HepG2 (cell line): Measurements from ENCODE around the gene NNMT. TPM values are rescaled to one million over a fixed set of nuclear protein-coding genes. Genes with fewer than 3 reads are reported as not detected.

Source experiments
- ATAC-seq: fragments of 200-7000 bp; cut with Tn5 transposase; 3 replicates; pipeline ENCODE4 v1.9.1; 2020; ENCODE audit warnings: mild to moderate bottlenecking, moderate library complexity
- BruUV-seq: library from RNA; stranded (reverse); fragments of 400-500 nt; replicated peaks from 2 replicates; lab custom pipeline; 2021; lab: Mats Ljungman, UMichigan
- CTCF ChIA-PET: fragments of 300-600 bp; formaldehyde crosslinking; extraction: SDS; loops from one replicate; lab custom pipeline; 2021; ENCODE audit warnings: low total read pairs, inconsistent platforms, low intra/inter-chr PET ratio; lab: Yijun Ruan, JAX
- POLR2A ChIA-PET: fragments of 350-600 bp; sonication (Branson Sonifier 250); formaldehyde crosslinking; loops from one replicate; lab custom pipeline; 2020; ENCODE audit warnings: antibody characterized with exemption, inconsistent platforms; lab: Yijun Ruan, JAX
- DNase-seq: peaks from one replicate; pipeline ENCODE4 v3.0.0-alpha.2; 2015; ENCODE audit warnings: low spot score
- FAIRE-seq: peaks from 3 replicates; lab custom pipeline; 2011; peaks lifted over from hg19 to GRCh38; lab: Jason Lieb, UNC
- H2AFZ ChIP-seq: one replicate; pipeline ENCODE4 v1.6.1; 2011; ENCODE audit warnings: low read length, inconsistent platforms
- H3K27ac ChIP-seq: fragments of 300-600 bp; 3 replicates; pipeline ENCODE4 v1.8.0; 2011; ENCODE audit warnings: mixed run types, mild to moderate bottlenecking, mixed read lengths, low read length, inconsistent platforms; ENCODE audit not compliant: insufficient read depth; ENCODE audit errors: extremely low read length
- H3K27me3 ChIP-seq, 2 experiments: fragments of 200-600 bp in 1 of 2; 2 replicates in 1 of 2; 3 replicates in 1 of 2; pipeline versions ENCODE4 v1.6.0 to v1.8.0; 2011; ENCODE audit warnings: low read length in 2 of 2, mild to moderate bottlenecking in 2 of 2, moderate library complexity in 2 of 2, inconsistent platforms in 1 of 2; ENCODE audit not compliant: insufficient read depth in 2 of 2, control insufficient read depth in 1 of 2
- H3K36me3 ChIP-seq, 2 experiments: fragments of 200-600 bp in 1 of 2; replicated peaks in 1 of 2; 2 replicates in 1 of 2; 3 replicates in 1 of 2; pipeline versions ENCODE4 v1.5.1 to v1.8.0; 2011; ENCODE audit warnings: low read length in 2 of 2, inconsistent platforms in 1 of 2; ENCODE audit not compliant: insufficient read depth in 2 of 2, control insufficient read depth in 1 of 2
- H3K4me1 ChIP-seq: 2 replicates; pipeline ENCODE4 v1.5.1; 2012; ENCODE audit warnings: low read length, inconsistent platforms; ENCODE audit not compliant: insufficient read depth
- H3K4me2 ChIP-seq: 2 replicates; pipeline ENCODE4 v1.6.0; 2011; ENCODE audit warnings: low read depth, low read length, inconsistent platforms
- H3K4me3 ChIP-seq, 3 experiments: fragments of 200-600 bp in 1 of 3; sonication (generic), shearing (Covaris generic) in 1 of 3; replicated peaks in 1 of 3; 2 replicates each; pipeline ENCODE4 v1.5.1; 2011 to 2016; ENCODE audit warnings: low read length in 3 of 3, inconsistent platforms in 2 of 3, low read depth in 2 of 3, mild to moderate bottlenecking in 2 of 3, control low read depth in 1 of 3, mixed read lengths in 1 of 3; ENCODE audit not compliant: insufficient read depth in 1 of 3
- H3K79me2 ChIP-seq: one replicate; pipeline ENCODE4 v1.6.1; 2011; ENCODE audit warnings: low read length, inconsistent platforms; ENCODE audit not compliant: insufficient read depth
- H3K9ac ChIP-seq: 2 replicates; pipeline ENCODE4 v1.6.0; 2011; ENCODE audit warnings: mild to moderate bottlenecking, low read depth, low read length, inconsistent platforms; ENCODE audit not compliant: insufficient read depth
- H3K9me3 ChIP-seq: 2 replicates; pipeline ENCODE4 v1.5.1; 2012; ENCODE audit warnings: mild to moderate bottlenecking, low read length
- H4K20me1 ChIP-seq: 2 replicates; pipeline ENCODE4 v1.6.0; 2011; ENCODE audit warnings: inconsistent platforms, mild to moderate bottlenecking, low read length, moderate library complexity; ENCODE audit not compliant: insufficient read depth
- ZBTB40 ChIP-seq, 2 experiments: fragments of 450-650 bp in 1 of 2; sonication (generic) in 1 of 2; formaldehyde crosslinking in 1 of 2; IDR thresholded peaks; 2 replicates each; pipeline versions ENCODE4 v1.6.1 to v1.8.0; 2016 to 2022; ENCODE audit warnings: antibody characterized with exemption in 1 of 2, mild to moderate bottlenecking in 1 of 2, missing genetic modification reagents in 1 of 2
- ZNF3 ChIP-seq: IDR thresholded peaks from 2 replicates; pipeline ENCODE4 v1.7.0; 2017; ENCODE audit warnings: inconsistent platforms
- ZNF746 ChIP-seq: sonication (generic); formaldehyde crosslinking; IDR thresholded peaks from 2 replicates; pipeline ENCODE4 v1.8.0; 2022; ENCODE audit warnings: mild to moderate bottlenecking, missing genetic modification reagents
- WGBS: methylation state at CpG from one replicate; pipeline ENCODE4 v1.1.6; 2017; ENCODE audit warnings: low lambda C conversion rate; 5-methylcytosine and 5-hydroxymethylcytosine counted together
- in situ Hi-C: cut with HindIII; loops from 2 replicates; pipeline ENCODE4 v1.10.0; 2017; ENCODE audit warnings: low pct_unique_long_range_greater_than_20kb; ENCODE audit not compliant: extremely low pct_ligation_motif_present
- intact Hi-C: fragments of 100-400 bp; cut with micrococcal nuclease; formaldehyde crosslinking; loops from one replicate; pipeline ENCODE4 v1.10.0; 2022; ENCODE audit not compliant: unreplicated experiment
- polyA plus RNA-seq, 8 experiments: library from polyadenylated mRNA; depleted of rRNA in 3 of 8; stranded (reverse) in 7 of 8; unstranded in 1 of 8; fragments of >200 nt; fragmentation: Illumina TruSeq in 4 of 8; extraction: Trizol in 4 of 8; gene quantifications; 2 replicates each; pipeline versions ENCODE4 v1.2.1 to v1.2.3, GENCODE V29; 2011 to 2016; ENCODE audit warnings: low read depth in 4 of 8, missing spikeins in 1 of 8, mixed read lengths in 1 of 8; ENCODE audit not compliant: insufficient read depth in 1 of 8
- total RNA-seq, 5 experiments: library from RNA; depleted of rRNA; stranded (reverse); fragments of >200 nt; fragmentation: Illumina TruSeq; extraction: Trizol; gene quantifications; 2 replicates each; pipeline ENCODE4 v1.2.3, GENCODE V29; 2016; ENCODE audit warnings: low read depth in 1 of 5
- TF ChIP-seq, protein P1 (sequence below): sonication (generic); formaldehyde crosslinking; IDR thresholded peaks from 2 replicates; pipeline ENCODE4 v1.5.0; 2020; ENCODE audit warnings: mild to moderate bottlenecking, missing genetic modification reagents, borderline replicate concordance

NNMT gene
- total and polyA plus RNA-seq, 2 of the 13 experiments (the other 11 are each of a cell fraction or from before 2014, with no cell fraction given), result 0.13 TPM; not detected in 1

DNA sequence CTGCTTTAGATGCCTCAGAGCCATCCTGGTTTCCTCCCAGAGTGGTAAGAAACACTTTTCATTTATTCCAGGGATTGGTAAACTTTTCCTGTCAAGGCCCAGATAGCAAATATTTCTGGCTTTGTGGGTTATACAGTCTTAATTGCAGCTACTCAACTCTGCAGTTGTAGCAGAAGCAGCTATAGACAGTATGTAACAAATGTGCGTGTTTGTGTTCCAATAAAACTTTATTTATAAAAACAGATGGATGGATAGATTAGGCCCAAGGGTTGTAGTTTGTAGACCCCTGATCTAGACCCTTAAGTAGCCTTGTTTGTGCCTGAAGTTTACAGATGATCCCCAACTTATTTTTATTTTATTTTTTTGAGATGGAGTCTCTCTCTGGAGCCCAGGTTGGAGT lies 17.9 kb downstream of the NNMT start:
- no peak overlapping the region for H3K4me2 ChIP-seq
- H3K36me3 ChIP-seq, result no peaks in the 10 kb centered on the region
- H3K79me2 ChIP-seq, result no peaks in the 10 kb centered on the region
- ATAC-seq, result no peak
- no peak overlapping the region for H3K4me3 ChIP-seq
- ChIA-PET POLR2A (no interaction called here), CTCF (no interaction called here)
- in situ Hi-C loops, result no loop called here
- no peak overlapping the region for H2AFZ ChIP-seq
- no peak for DNase-seq
- H3K27me3 ChIP-seq, result peaks cover 5 to 73% of the 10 kb centered on the region in 2 experiments; a peak in 4 of 5 replicates
- 0% methylated on average over 1 of the region's 1 CpG for WGBS
- intact Hi-C loops, result no loop called here
- FAIRE-seq, result no peak
- no peaks in the 10 kb centered on the region for H3K9me3 ChIP-seq
- no peak overlapping the region for H3K27ac ChIP-seq
- peaks cover 15% of the 10 kb centered on the region for H3K4me1 ChIP-seq
- peaks cover 10% of the 10 kb centered on the region for H4K20me1 ChIP-seq
- no TSS peak for BruUV-seq
- no peak overlapping the region for H3K9ac ChIP-seq
- TF ChIP-seq ZNF3 (CRISPR knock-in tag), result no peak
- TF ChIP-seq ZBTB40 (IDR thresholded peaks at IDR 0.05), result 0 out of 2 replicates have a peak, but pooled peaks have one; percentile 12
- peak; percentile 51; the same call in 1 of the 2 replicates for TF ChIP-seq ZBTB40 (CRISPR knock-in tag; IDR thresholded peaks at IDR 0.05)
- TF ChIP-seq, protein P1, sequence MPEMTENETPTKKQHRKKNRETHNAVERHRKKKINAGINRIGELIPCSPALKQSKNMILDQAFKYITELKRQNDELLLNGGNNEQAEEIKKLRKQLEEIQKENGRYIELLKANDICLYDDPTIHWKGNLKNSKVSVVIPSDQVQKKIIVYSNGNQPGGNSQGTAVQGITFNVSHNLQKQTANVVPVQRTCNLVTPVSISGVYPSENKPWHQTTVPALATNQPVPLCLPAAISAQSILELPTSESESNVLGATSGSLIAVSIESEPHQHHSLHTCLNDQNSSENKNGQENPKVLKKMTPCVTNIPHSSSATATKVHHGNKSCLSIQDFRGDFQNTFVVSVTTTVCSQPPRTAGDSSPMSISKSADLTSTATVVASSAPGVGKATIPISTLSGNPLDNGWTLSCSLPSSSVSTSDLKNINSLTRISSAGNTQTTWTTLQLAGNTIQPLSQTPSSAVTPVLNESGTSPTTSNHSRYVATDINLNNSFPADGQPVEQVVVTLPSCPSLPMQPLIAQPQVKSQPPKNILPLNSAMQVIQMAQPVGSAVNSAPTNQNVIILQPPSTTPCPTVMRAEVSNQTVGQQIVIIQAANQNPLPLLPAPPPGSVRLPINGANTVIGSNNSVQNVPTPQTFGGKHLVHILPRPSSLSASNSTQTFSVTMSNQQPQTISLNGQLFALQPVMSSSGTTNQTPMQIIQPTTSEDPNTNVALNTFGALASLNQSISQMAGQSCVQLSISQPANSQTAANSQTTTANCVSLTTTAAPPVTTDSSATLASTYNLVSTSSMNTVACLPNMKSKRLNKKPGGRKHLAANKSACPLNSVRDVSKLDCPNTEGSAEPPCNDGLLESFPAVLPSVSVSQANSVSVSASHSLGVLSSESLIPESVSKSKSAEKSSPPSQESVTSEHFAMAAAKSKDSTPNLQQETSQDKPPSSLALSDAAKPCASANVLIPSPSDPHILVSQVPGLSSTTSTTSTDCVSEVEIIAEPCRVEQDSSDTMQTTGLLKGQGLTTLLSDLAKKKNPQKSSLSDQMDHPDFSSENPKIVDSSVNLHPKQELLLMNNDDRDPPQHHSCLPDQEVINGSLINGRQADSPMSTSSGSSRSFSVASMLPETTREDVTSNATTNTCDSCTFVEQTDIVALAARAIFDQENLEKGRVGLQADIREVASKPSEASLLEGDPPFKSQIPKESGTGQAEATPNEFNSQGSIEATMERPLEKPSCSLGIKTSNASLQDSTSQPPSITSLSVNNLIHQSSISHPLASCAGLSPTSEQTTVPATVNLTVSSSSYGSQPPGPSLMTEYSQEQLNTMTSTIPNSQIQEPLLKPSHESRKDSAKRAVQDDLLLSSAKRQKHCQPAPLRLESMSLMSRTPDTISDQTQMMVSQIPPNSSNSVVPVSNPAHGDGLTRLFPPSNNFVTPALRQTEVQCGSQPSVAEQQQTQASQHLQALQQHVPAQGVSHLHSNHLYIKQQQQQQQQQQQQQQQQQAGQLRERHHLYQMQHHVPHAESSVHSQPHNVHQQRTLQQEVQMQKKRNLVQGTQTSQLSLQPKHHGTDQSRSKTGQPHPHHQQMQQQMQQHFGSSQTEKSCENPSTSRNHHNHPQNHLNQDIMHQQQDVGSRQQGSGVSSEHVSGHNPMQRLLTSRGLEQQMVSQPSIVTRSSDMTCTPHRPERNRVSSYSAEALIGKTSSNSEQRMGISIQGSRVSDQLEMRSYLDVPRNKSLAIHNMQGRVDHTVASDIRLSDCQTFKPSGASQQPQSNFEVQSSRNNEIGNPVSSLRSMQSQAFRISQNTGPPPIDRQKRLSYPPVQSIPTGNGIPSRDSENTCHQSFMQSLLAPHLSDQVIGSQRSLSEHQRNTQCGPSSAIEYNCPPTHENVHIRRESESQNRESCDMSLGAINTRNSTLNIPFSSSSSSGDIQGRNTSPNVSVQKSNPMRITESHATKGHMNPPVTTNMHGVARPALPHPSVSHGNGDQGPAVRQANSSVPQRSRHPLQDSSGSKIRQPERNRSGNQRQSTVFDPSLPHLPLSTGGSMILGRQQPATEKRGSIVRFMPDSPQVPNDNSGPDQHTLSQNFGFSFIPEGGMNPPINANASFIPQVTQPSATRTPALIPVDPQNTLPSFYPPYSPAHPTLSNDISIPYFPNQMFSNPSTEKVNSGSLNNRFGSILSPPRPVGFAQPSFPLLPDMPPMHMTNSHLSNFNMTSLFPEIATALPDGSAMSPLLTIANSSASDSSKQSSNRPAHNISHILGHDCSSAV, result no peak
- TF ChIP-seq ZNF746 (CRISPR knock-in tag), result no peak
- TF ChIP-seq, all 625 proteins: peak for 1
